Esophagus muscularis mucosa (tissue), 4 donors: ENCODE data around the gene CACNA1E.

Experiments used
- CTCF ChIP-seq, 3 experiments: fragments of 200-600 bp in 2 of 3; fragments of 450-650 bp in 1 of 3; sonication (generic) in 2 of 3; IDR thresholded peaks; one replicate each; pipeline ENCODE4 v1.5.1; 2017 to 2019; ENCODE audit warnings: antibody characterized with exemption in 3 of 3, mild to moderate bottlenecking in 2 of 3, moderate library complexity in 1 of 3
- EP300 ChIP-seq: sonication (generic); formaldehyde crosslinking; IDR thresholded peaks from one replicate; pipeline ENCODE4 v1.6.1; 2017; ENCODE audit warnings: antibody characterized with exemption
- POLR2A ChIP-seq: fragments of 450-650 bp; IDR thresholded peaks from one replicate; pipeline ENCODE4 v1.6.1; 2017; ENCODE audit warnings: antibody characterized with exemption, moderate library complexity, mild to moderate bottlenecking, low read depth

- no peak for TF ChIP-seq CTCF (IDR thresholded peaks at IDR 0.05)
- TF ChIP-seq POLR2A, result no peak
- no peak for TF ChIP-seq EP300
Measured at GRCh38 chr1:181438013-181438412, 45.3 kb upstream of the CACNA1E start.
